B cell (primary cell): Measurements from ENCODE around the gene JAKMIP2. TPM values are rescaled to one million over a fixed set of nuclear protein-coding genes. Genes with fewer than 3 reads are reported as not detected.
"Not testable (repeated sequence)": the region's sequence is repeated elsewhere in the genome, so short reads cannot be mapped to it uniquely, and the experiment has no call there.

ENCODE experiments used
- ATAC-seq: fragments of 200-7000 bp; cut with Tn5 transposase; one replicate; pipeline ENCODE4 v1.10.0; 2021; ENCODE audit warnings: low read depth, mild to moderate bottlenecking, moderate number of reproducible peaks, moderate library complexity
- CTCF ChIA-PET: fragments of 350-600 bp; sonication (Branson Sonifier 250); formaldehyde crosslinking; loops from one replicate; lab custom pipeline; 2021; ENCODE audit warnings: antibody characterized with exemption, inconsistent platforms; lab: Charles Lee
- POLR2A ChIA-PET: fragments of 350-600 bp; sonication (Branson Sonifier 250); formaldehyde crosslinking; loops from one replicate; lab custom pipeline; 2021; ENCODE audit warnings: antibody characterized with exemption; lab: Charles Lee
- DNase-seq: peaks from one replicate; pipeline ENCODE4 v3.0.0; 2013
- H2AFZ ChIP-seq: 2 replicates; pipeline ENCODE4 v1.6.1; 2012; ENCODE audit warnings: mild to moderate bottlenecking, low read depth, low read length; ENCODE audit not compliant: insufficient read depth, poor library complexity, severe bottlenecking
- H3K27ac ChIP-seq, 2 donors: 1 replicate in 1 of 2; 2 replicates in 1 of 2; pipeline ENCODE4 v1.5.1; 2012 to 2013; ENCODE audit warnings: low read length in 2 of 2, mild to moderate bottlenecking in 2 of 2, moderate library complexity in 1 of 2
- H3K27me3 ChIP-seq, 4 experiments: fragments of 200-600 bp in 1 of 4; sonication (generic) in 1 of 4; replicated peaks in 1 of 4; 1 replicate in 2 of 4; 2 replicates in 2 of 4; pipeline versions ENCODE4 v1.6.1 to v1.7.0; 2013 to 2016; ENCODE audit warnings: low read length in 3 of 4, mild to moderate bottlenecking in 2 of 4, mixed read lengths in 1 of 4, moderate library complexity in 1 of 4; ENCODE audit not compliant: insufficient read depth in 4 of 4, control insufficient read depth in 3 of 4; ENCODE audit errors: control extremely low read depth in 1 of 4
- H3K36me3 ChIP-seq, 2 experiments: replicated peaks in 1 of 2; 1 replicate in 1 of 2; 2 replicates in 1 of 2; pipeline versions ENCODE4 v1.6.1 to v1.7.1; 2013; ENCODE audit warnings: low read length in 1 of 2; ENCODE audit not compliant: insufficient read depth in 2 of 2, control insufficient read depth in 1 of 2; ENCODE audit errors: control extremely low read depth in 1 of 2, extremely low read depth in 1 of 2
- H3K4me1 ChIP-seq, 2 donors: fragments of 200-600 bp in 1 of 2; sonication (generic) in 1 of 2; 1 replicate in 1 of 2; 2 replicates in 1 of 2; pipeline versions ENCODE4 v1.5.1 to v1.6.1; 2013 to 2017; ENCODE audit warnings: low read length in 2 of 2; ENCODE audit not compliant: control insufficient read depth in 2 of 2, insufficient read depth in 2 of 2
- H3K4me2 ChIP-seq: replicated peaks from 2 replicates; pipeline ENCODE3; 2012; ENCODE audit warnings: mild to moderate bottlenecking, low read depth, low read length; ENCODE audit not compliant: poor library complexity, severe bottlenecking
- H3K4me3 ChIP-seq, 5 experiments: fragments of 200-600 bp in 1 of 5; sonication (generic) in 1 of 5; 1 replicate in 3 of 5; 2 replicates in 2 of 5; pipeline versions ENCODE4 v1.5.1 to v1.7.0; 2011 to 2016; ENCODE audit warnings: low read length in 4 of 5, mild to moderate bottlenecking in 4 of 5, low read depth in 2 of 5, control low read depth in 1 of 5, moderate library complexity in 1 of 5; ENCODE audit not compliant: insufficient read depth in 1 of 5; ENCODE audit errors: control extremely low read depth in 1 of 5, extremely low read depth in 1 of 5
- H3K79me2 ChIP-seq: fragments of 200-600 bp; sonication (generic); one replicate; pipeline ENCODE4 v1.6.0; 2016; ENCODE audit warnings: low read length; ENCODE audit not compliant: control insufficient read depth, insufficient read depth
- H3K9ac ChIP-seq: fragments of 200-600 bp; sonication (generic); 2 replicates; pipeline ENCODE4 v1.6.1; 2017; ENCODE audit warnings: mild to moderate bottlenecking, low read length, moderate library complexity
- H3K9me3 ChIP-seq, 3 donors: one replicate each; pipeline versions ENCODE4 v1.6.1 to v1.7.1; 2013; ENCODE audit warnings: low read length in 2 of 3; ENCODE audit not compliant: control insufficient read depth in 2 of 3, insufficient read depth in 1 of 3; ENCODE audit errors: control extremely low read depth in 1 of 3
- H4K20me1 ChIP-seq: 2 replicates; pipeline ENCODE4 v1.6.0; 2012; ENCODE audit warnings: mild to moderate bottlenecking, low read length; ENCODE audit not compliant: insufficient read depth, control insufficient read depth, poor library complexity, severe bottlenecking
- H3K27ac Mint-ChIP-seq: one replicate; pipeline ENCODE4 v1.8.0; 2021; ENCODE audit warnings: mixed read lengths
- H3K27me3 Mint-ChIP-seq: one replicate; pipeline ENCODE4 v1.8.0; 2021; ENCODE audit warnings: mixed read lengths
- H3K4me1 Mint-ChIP-seq: one replicate; pipeline ENCODE4 v1.8.0; 2021; ENCODE audit warnings: mixed read lengths
- H3K4me3 Mint-ChIP-seq: one replicate; pipeline ENCODE4 v1.8.0; 2021; ENCODE audit warnings: mixed read lengths
- H3K9me3 Mint-ChIP-seq: one replicate; pipeline ENCODE4 v1.8.0; 2022; ENCODE audit warnings: mixed read lengths; ENCODE audit not compliant: insufficient read depth
- EZH2 ChIP-seq: IDR thresholded peaks from 2 replicates; pipeline ENCODE4 v1.6.1; 2012; ENCODE audit warnings: borderline replicate concordance, low read depth, mild to moderate bottlenecking, moderate library complexity, low read length; ENCODE audit not compliant: insufficient read depth, poor library complexity, severe bottlenecking
- WGBS: methylation state at CpG from one replicate; pipeline ENCODE4 v1.1.5; 2013; ENCODE audit warnings: missing lambda C conversion rate; ENCODE audit not compliant: insufficient coverage; 5-methylcytosine and 5-hydroxymethylcytosine counted together
- intact Hi-C: fragments of 100-400 bp; cut with micrococcal nuclease; formaldehyde crosslinking; loops from one replicate; pipeline ENCODE4 v1.10.0; 2022
- polyA plus RNA-seq: library from polyadenylated mRNA; depleted of rRNA; stranded (reverse); fragments of >200 nt; gene quantifications from 2 replicates; pipeline ENCODE4 v1.2.3, GENCODE V29; 2012
- total RNA-seq, 2 donors: library from RNA; stranded (reverse); fragments of 120-200 nt in 1 of 2; gene quantifications; 1 replicate in 1 of 2; 2 replicates in 1 of 2; pipeline versions ENCODE4 v1.2.3 to v1.2.4, GENCODE V29; 2013 to 2022
- TF ChIP-seq, protein P1 (sequence below): fragments of 200-600 bp; IDR thresholded peaks from one replicate; pipeline ENCODE4 v1.8.0; 2022; ENCODE audit warnings: antibody characterized with exemption, mild to moderate bottlenecking

Gene JAKMIP2
- total and polyA plus RNA-seq, 2 donors (not counting 1 experiment from before 2014, with no cell fraction given), result 0.24 to 4.1 TPM

DNA sequence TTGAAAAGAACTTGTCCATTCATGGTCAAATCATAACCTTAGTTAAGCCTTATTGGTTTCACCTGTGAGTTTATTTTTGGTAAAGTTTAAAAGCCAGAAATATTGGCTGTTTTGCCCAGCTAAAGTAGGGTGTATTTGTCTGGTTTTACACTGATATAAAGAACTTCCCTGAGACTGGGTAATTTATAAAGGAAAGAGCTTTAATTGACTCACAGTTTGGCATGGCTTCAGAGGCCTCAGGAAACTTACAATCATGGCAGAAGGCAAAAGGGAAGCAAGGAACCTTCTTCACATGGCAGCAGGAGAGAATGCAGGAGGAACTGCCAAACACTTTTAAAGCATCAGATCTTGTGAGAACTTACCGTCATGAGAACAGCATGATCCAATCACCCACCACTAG is 55.3 kb downstream of the JAKMIP2 start:
- H3K27me3 Mint-ChIP-seq, result no peaks in the 10 kb centered on the region
- Histone ChIP-seq H3K4me3 (no peak overlapping the region), H3K36me3 (no peaks in the 10 kb centered on the region), H3K79me2 (no peaks in the 10 kb centered on the region), H4K20me1 (no peaks in the 10 kb centered on the region), H3K27me3 (no peaks in the 10 kb centered on the region), H3K4me2 (no peak overlapping the region), H3K4me1 (no peaks in the 10 kb centered on the region), H3K9me3 (no peaks in the 10 kb centered on the region), H3K9ac (no peak overlapping the region), H3K27ac (no peak overlapping the region), H2AFZ (no peak overlapping the region)
- WGBS, result no CpG with 5 or more reads among the region's 1 CpG
- no peaks in the 10 kb centered on the region for H3K4me1 Mint-ChIP-seq
- ATAC-seq (no peak), DNase-seq (no peak)
- H3K9me3 Mint-ChIP-seq, result no peaks in the 10 kb centered on the region
- no peak for TF ChIP-seq EZH2
- TF ChIP-seq, protein P1, sequence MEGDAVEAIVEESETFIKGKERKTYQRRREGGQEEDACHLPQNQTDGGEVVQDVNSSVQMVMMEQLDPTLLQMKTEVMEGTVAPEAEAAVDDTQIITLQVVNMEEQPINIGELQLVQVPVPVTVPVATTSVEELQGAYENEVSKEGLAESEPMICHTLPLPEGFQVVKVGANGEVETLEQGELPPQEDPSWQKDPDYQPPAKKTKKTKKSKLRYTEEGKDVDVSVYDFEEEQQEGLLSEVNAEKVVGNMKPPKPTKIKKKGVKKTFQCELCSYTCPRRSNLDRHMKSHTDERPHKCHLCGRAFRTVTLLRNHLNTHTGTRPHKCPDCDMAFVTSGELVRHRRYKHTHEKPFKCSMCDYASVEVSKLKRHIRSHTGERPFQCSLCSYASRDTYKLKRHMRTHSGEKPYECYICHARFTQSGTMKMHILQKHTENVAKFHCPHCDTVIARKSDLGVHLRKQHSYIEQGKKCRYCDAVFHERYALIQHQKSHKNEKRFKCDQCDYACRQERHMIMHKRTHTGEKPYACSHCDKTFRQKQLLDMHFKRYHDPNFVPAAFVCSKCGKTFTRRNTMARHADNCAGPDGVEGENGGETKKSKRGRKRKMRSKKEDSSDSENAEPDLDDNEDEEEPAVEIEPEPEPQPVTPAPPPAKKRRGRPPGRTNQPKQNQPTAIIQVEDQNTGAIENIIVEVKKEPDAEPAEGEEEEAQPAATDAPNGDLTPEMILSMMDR, result no peak
- ChIA-PET POLR2A (no interaction called here), CTCF (no interaction called here)
- H3K27ac Mint-ChIP-seq, result no peak overlapping the region
- intact Hi-C loops, result no loop called here
- no peak overlapping the region for H3K4me3 Mint-ChIP-seq

DNA sequence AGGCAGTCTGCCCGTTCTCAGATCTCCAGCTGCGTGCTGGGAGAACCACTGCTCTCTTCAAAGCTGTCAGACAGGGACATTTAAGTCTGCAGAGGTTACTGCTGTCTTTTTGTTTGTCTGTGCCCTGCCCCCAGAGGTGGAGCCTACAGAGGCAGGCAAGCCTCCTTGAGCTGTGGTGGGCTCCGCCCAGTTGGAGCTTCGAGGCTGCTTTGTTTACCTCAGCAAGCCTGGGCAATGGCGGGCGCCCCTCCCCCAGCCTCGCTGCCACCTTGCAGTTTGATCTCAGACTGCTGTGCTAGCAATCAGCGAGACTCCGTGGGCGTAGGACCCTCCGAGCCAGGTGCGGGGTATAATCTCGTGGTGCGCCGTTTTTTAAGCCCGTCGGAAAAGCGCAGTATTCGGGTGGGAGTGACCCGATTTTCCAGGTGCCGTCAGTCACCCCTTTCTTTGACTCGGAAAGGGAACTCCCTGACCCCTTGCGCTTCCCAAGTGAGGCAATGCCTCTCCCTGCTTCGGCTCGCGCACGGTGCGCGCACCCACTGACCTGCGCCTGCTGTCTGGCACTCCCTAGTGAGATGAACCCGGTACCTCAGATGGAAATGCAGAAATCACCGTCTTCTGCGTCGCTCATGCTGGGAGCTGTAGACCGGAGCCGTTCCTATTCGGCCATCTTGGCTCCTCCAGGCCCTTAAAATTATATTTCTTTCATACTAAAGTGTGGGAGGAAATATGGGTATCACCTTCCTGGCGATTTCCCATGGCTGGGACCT is 61.2 kb downstream of the JAKMIP2 start:
- POLR2A ChIA-PET, H3K4me1 Mint-ChIP-seq, H2AFZ ChIP-seq, H3K4me3 ChIP-seq, H3K27me3 ChIP-seq, H3K9me3 ChIP-seq, H3K9ac ChIP-seq, H3K27me3 Mint-ChIP-seq, H3K4me3 Mint-ChIP-seq, intact Hi-C loops, CTCF ChIA-PET, H3K79me2 ChIP-seq, H3K4me2 ChIP-seq, H3K27ac Mint-ChIP-seq, H3K27ac ChIP-seq, DNase-seq, H4K20me1 ChIP-seq, H3K4me1 ChIP-seq, ATAC-seq, H3K36me3 ChIP-seq, H3K9me3 Mint-ChIP-seq: not testable (repeated sequence)
- WGBS, result 99% methylated on average over 9 of the region's 38 CpGs
